ENCODE data around the gene TRIM44. TPM values are rescaled to one million over a fixed set of nuclear protein-coding genes. Genes with fewer than 3 reads are reported as not detected.

The TRIM44 gene
- total and polyA plus RNA-seq, 2 donors (not counting 3 experiments of a cell fraction or from before 2014, with no cell fraction given), result 31.7 to 72.0 TPM

DNA sequence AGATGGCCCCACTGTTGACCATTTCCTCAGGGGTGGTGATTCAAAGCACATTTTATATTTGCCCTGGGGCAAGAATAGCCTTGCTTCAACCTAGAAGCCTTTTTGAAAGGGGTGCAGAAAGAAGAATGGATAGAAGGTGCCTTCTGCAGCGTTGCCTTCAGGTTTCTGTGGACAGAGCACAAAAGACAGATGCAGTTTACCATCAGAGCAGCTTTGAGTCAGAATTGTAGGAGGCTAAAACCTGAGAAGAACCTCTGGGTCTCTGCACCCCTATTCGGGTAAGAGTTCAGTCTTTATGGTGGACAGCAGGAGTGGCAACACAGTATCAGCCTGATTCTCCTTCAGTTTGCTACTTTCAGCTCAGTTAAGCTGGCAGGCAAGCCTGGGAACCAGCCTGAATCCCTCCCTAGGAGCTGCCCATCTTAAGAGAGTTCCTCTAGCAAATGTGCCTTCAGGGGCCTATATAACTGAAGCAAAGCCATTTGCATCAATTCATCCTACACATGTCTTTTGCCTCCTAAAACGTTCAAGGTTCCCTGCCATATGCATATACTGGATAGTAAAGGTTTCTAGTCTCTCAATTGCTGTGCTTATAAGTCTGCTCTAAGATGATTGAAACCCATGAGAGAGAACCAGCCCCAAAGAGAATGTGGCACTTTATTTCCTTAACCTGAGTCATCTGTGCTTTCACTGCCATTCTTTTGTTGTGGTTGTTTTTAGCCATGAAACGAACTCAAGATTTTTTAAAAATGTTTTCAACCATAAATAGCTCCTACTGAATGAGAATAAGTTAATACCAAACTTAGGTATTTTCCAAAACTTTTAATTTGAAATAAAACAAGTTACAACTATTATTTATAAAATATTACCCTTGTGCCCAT lies 123.0 kb downstream of the TRIM44 start:
- Histone ChIP-seq H3K9me3 (replicated peaks; ENCODE audit: control insufficient read depth, insufficient read depth, low read length) (no peaks in the 10 kb centered on the region), H3K36me3 (ENCODE audit: control insufficient read depth in 2 of 2, extremely low read depth in 1 of 2, insufficient read depth in 2 of 2, low read length in 2 of 2) (no peaks in the 10 kb centered on the region), H4K20me1 (replicated peaks; ENCODE audit: control insufficient read depth, extremely low read depth, insufficient read depth, low read length) (peaks cover 3% of the 10 kb centered on the region), H3K4me2 (ENCODE audit: insufficient read depth, low read length) (peak overlapping the region; percentile 14), H3K9me1 (replicated peaks; ENCODE audit: control insufficient read depth, extremely low read depth, insufficient read depth, low read length) (peaks cover 3% of the 10 kb centered on the region), H3K4me3 (replicated peaks in 1 of 3; ENCODE audit: insufficient read depth in 1 of 3, low read depth in 1 of 3, low read length in 3 of 3) (no peak overlapping the region), H3K27me3 (ENCODE audit: control insufficient read depth in 2 of 2, insufficient read depth in 2 of 2, low read length in 2 of 2) (no peaks in the 10 kb centered on the region), H3K79me2 (ENCODE audit: control insufficient read depth, insufficient read depth, low read length) (no peaks in the 10 kb centered on the region), H3K27ac (ENCODE audit: insufficient read depth, low read depth, low read length) (no peak overlapping the region), H3K9ac (replicated peaks; ENCODE audit: extremely low read depth, insufficient read depth, low read length) (no peak overlapping the region), H2AFZ (ENCODE audit: low read depth, low read length) (no peak overlapping the region), H3K4me1 (ENCODE audit: control insufficient read depth, extremely low read depth, insufficient read depth, low read length) (peaks cover 15% of the 10 kb centered on the region)
- TF ChIP-seq POLR2AphosphoS5 (IDR thresholded peaks at IDR 0.05; ENCODE audit: insufficient read depth, low read depth, low read length), result no peak
- no peak for TF ChIP-seq MYC (IDR thresholded peaks at IDR 0.05; ENCODE audit: low read depth, low read length)
- TF ChIP-seq MAX (IDR thresholded peaks at IDR 0.05; ENCODE audit: insufficient read depth, insufficient read length), result no peak
- peak; percentile 33 for TF ChIP-seq FOS (IDR thresholded peaks at IDR 0.05; ENCODE audit: borderline replicate concordance, insufficient read depth, low read length)
- FAIRE-seq (peak; percentile 72), DNase-seq (ENCODE audit: low read depth, low spot score) (peak; percentile 59)
- no TSS peak for BruUV-seq (replicated peaks)
- CTCF ChIA-PET, result interaction anchor here (2.3 kb wide), 2 partner anchors 10 to 37 kb away, joined by 7 to 18 read pairs; no protein-coding TSS in a partner anchor
- POLR2A ChIA-PET, result no interaction called here
- intact Hi-C loops (cut with micrococcal nuclease), result loop anchor here (1.0 kb wide), 1 partner anchor 11 kb away; no protein-coding TSS in a partner anchor
- dilution Hi-C loops (cut with MboI; ENCODE audit: extremely low pct_ligation_motif_present, low sequenced_read_pairs), result no loop called here

GRCh38 chr11:35786188-35786587 lies 123.6 kb downstream of the TRIM44 start:
- H3K9ac ChIP-seq (replicated peaks; ENCODE audit: extremely low read depth, insufficient read depth, low read length), result no peak overlapping the region
- H2AFZ ChIP-seq (ENCODE audit: low read depth, low read length), result no peak overlapping the region
- no peaks in the 10 kb centered on the region for H3K27me3 ChIP-seq (ENCODE audit: control insufficient read depth in 2 of 2, insufficient read depth in 2 of 2, low read length in 2 of 2)
- intact Hi-C loops (cut with micrococcal nuclease), result loop anchor here (1.0 kb wide), 1 partner anchor 10 kb away; no protein-coding TSS in a partner anchor
- H3K9me3 ChIP-seq (replicated peaks; ENCODE audit: control insufficient read depth, insufficient read depth, low read length), result no peaks in the 10 kb centered on the region
- H3K36me3 ChIP-seq (ENCODE audit: control insufficient read depth in 2 of 2, extremely low read depth in 1 of 2, insufficient read depth in 2 of 2, low read length in 2 of 2), result no peaks in the 10 kb centered on the region
- peaks cover 15% of the 10 kb centered on the region for H3K4me1 ChIP-seq (ENCODE audit: control insufficient read depth, extremely low read depth, insufficient read depth, low read length)
- FAIRE-seq, result no peak
- CTCF ChIA-PET, result interaction anchor here (2.3 kb wide), 2 partner anchors 9 to 36 kb away, joined by 7 to 18 read pairs; no protein-coding TSS in a partner anchor
- TF ChIP-seq POLR2A (IDR thresholded peaks at IDR 0.05; ENCODE audit: low read depth, low read length) (no peak), EZH2 (IDR thresholded peaks at IDR 0.05; ENCODE audit: borderline replicate concordance, low read depth, low read length, severe bottlenecking) (no peak), CTCF (IDR thresholded peaks at IDR 0.05; ENCODE audit: extremely low read depth in 1 of 2, insufficient read depth in 1 of 2, low read depth in 1 of 2, low read length in 2 of 2) (no peak), POLR2AphosphoS5 (IDR thresholded peaks at IDR 0.05; ENCODE audit: insufficient read depth, low read depth, low read length) (no peak), FOS (IDR thresholded peaks at IDR 0.05; ENCODE audit: borderline replicate concordance, insufficient read depth, low read length) (no peak), GATA2 (IDR thresholded peaks at IDR 0.05; ENCODE audit: insufficient read depth, insufficient read length, low read depth, low read length) (peak; percentile 37), JUN (IDR thresholded peaks at IDR 0.05; ENCODE audit: borderline replicate concordance, insufficient read depth, insufficient read length, low read depth) (no peak), MYC (IDR thresholded peaks at IDR 0.05; ENCODE audit: low read depth, low read length) (no peak)
- peak overlapping the region; percentile 14 for H3K4me2 ChIP-seq (ENCODE audit: insufficient read depth, low read length)
- H3K79me2 ChIP-seq (ENCODE audit: control insufficient read depth, insufficient read depth, low read length), result no peaks in the 10 kb centered on the region
- dilution Hi-C loops (cut with MboI; ENCODE audit: extremely low pct_ligation_motif_present, low sequenced_read_pairs), result no loop called here
- no TSS peak for BruUV-seq (replicated peaks)
- DNase-seq (ENCODE audit: low read depth, low spot score), result peak; percentile 65
- no peaks in the 10 kb centered on the region for H4K20me1 ChIP-seq (replicated peaks; ENCODE audit: control insufficient read depth, extremely low read depth, insufficient read depth, low read length)
- no peak overlapping the region for H3K4me3 ChIP-seq (replicated peaks in 1 of 3; ENCODE audit: insufficient read depth in 1 of 3, low read depth in 1 of 3, low read length in 3 of 3)
- H3K27ac ChIP-seq (ENCODE audit: insufficient read depth, low read depth, low read length), result no peak overlapping the region
- H3K9me1 ChIP-seq (replicated peaks; ENCODE audit: control insufficient read depth, extremely low read depth, insufficient read depth, low read length), result peaks cover 2% of the 10 kb centered on the region
- POLR2A ChIA-PET, result no interaction called here
